Fibroblast of the aortic adventitia (primary cell): ENCODE measurements around the gene HK3. TPM values are rescaled to one million over a fixed set of nuclear protein-coding genes. Genes with fewer than 3 reads are reported as not detected.

Source experiments
- DNase-seq: peaks from one replicate; pipeline ENCODE4 v3.0.0-alpha.2; 2010; ENCODE audit warnings: low read depth
- H3K4me3 ChIP-seq: 2 replicates; pipeline ENCODE4 v1.5.1; 2011; ENCODE audit warnings: low read depth, mild to moderate bottlenecking, control low read depth, low read length, moderate library complexity
- total RNA-seq: library from RNA; depleted of rRNA; stranded (reverse); fragments of >200 nt; gene quantifications from 2 replicates; pipeline ENCODE4 v1.2.3, GENCODE V29; 2012; ENCODE audit warnings: low replicate concordance
- TF ChIP-seq, protein P1 (sequence below): IDR thresholded peaks from 2 replicates; pipeline ENCODE4 v1.5.1; 2011; ENCODE audit warnings: mild to moderate bottlenecking, low read length, control low read depth, inconsistent platforms; ENCODE audit not compliant: insufficient read depth

HK3 gene
- total RNA-seq, 1 donor: not detected

DNA sequence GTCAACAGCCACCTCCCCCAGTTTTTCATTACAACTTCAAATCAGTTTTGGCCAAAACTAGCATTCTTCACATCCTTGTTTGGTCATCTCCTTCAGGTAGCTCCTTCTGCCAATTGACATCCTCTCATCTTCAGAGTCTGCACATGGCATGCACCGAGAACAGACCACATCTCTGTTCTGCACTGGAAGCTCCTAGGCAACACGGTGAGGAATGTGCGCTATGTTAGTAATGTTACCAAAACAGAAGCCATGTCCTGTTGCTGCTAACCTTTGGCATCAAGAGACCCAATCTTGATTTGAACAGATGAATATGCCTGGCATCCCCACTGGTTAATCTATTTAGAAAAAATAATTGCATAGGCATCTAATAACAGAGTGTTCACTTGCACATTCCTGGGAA lies 5.1 kb upstream of the HK3 start:
- DNase-seq: no peak
- TF ChIP-seq, protein P1, sequence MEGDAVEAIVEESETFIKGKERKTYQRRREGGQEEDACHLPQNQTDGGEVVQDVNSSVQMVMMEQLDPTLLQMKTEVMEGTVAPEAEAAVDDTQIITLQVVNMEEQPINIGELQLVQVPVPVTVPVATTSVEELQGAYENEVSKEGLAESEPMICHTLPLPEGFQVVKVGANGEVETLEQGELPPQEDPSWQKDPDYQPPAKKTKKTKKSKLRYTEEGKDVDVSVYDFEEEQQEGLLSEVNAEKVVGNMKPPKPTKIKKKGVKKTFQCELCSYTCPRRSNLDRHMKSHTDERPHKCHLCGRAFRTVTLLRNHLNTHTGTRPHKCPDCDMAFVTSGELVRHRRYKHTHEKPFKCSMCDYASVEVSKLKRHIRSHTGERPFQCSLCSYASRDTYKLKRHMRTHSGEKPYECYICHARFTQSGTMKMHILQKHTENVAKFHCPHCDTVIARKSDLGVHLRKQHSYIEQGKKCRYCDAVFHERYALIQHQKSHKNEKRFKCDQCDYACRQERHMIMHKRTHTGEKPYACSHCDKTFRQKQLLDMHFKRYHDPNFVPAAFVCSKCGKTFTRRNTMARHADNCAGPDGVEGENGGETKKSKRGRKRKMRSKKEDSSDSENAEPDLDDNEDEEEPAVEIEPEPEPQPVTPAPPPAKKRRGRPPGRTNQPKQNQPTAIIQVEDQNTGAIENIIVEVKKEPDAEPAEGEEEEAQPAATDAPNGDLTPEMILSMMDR: no peak
- no peak overlapping the region for H3K4me3 ChIP-seq

DNA sequence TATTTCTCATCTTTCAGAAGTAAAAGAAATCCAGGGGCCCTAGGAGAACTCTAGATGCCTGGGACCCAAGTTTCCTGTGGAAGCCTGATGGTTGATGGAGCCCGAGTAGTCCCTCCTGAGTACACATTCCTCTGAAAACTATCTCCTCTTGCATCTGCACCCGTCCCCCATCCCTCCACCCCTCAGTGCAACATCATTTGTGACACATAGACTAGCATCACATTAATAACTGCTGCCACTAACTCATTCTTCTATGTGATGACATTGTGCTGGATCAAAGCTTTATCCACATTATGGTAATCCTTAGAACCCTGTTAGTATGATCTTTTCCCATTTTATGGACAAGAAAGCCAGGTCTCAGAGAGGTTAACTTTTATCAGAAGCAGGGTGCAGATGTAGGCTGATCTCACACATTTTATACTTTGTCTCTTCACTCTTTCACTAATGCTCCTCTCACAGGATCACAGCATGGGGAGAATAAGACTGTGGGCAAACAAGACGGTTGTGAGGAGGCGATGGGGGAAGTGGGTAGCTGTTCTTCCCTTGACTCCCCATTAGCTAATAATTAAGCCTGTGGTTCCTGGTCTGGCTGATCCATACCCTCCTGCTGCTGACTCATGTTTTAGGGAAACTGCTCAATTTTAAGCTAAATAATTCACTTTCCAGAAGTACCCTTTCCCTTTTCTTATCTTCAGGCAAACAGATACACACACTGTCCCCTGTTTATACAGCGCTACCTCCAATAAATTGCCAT lies 3.9 kb upstream of the HK3 start:
- no peak overlapping the region for H3K4me3 ChIP-seq
- TF ChIP-seq, protein P1: no peak
- no peak for DNase-seq

DNA sequence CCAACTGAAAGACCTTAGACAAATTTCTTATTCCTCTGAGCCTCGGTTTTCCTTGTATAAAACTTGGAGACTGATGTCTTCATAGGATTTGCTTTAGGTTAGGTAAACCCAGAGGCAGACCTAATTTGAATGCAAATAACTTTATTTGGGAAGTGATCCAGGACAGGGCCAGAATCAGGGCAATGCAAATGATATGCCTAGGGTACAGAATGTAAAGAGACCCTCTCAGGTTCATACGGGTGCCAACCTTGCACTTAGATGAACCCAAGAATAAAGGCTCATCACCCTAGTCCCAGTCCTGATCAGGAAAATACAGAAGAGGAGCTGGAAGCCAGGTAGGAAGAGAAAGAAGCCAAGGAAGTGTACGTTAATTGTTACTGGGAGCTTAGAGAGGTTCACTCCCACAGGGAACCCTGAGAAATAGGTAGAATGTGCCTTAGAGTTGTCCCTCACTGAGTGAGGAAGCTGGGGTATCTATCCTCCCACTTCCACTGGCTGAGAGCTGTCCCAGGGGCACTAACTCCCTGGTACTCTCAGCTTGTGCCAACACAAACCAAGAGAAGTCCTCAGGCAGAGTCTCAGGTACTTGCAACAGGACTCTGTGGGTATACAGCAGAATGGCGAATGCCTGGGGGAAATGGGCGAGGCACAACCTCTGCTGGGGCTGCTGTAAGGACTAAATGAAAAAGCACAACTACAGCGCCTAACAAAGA lies 3.1 kb upstream of the HK3 start:
- DNase-seq: no peak
- H3K4me3 ChIP-seq: no peak overlapping the region
- TF ChIP-seq, protein P1: no peak

DNA sequence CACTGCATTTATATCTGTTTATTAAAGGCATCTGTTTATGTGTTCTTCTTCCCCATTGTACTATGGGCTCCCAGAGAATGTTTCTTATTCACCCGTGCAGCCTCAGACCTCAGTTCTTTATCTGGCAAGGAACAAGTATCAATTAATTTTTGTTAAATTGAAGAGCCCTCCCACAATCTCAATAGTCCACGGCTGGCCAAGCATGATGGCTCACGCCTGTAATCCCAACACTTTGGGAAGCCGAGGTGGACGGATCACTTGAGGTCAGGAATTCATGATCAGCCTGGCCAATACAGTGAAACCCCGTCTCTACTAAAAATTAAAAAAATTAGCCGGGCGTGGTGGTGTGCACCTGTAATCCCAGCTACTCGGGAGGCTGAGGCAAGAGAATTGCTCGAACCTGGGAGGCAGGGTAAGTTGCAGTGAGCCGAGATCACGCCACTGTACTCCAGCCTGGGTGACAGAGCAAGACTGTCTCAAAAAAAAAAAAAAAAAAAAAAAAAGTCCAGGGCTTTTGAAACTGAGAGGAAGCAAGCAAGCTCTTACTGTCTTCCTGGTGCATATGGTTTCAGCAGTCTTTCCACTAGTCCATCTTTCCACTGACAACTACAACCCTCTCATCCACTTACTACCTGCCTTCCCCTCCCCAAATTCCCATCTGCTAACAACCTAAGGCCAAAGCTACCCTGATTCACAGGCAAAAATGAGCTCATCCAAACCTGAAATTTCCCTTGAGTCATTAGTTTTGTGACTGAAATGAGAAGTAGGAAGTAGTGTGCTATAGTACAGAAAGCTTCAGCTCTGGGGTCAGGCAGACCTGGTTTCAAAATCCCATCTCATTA lies 2.3 kb upstream of the HK3 start:
- TF ChIP-seq, protein P1: no peak
- H3K4me3 ChIP-seq: no peak overlapping the region
- DNase-seq: no peak

DNA sequence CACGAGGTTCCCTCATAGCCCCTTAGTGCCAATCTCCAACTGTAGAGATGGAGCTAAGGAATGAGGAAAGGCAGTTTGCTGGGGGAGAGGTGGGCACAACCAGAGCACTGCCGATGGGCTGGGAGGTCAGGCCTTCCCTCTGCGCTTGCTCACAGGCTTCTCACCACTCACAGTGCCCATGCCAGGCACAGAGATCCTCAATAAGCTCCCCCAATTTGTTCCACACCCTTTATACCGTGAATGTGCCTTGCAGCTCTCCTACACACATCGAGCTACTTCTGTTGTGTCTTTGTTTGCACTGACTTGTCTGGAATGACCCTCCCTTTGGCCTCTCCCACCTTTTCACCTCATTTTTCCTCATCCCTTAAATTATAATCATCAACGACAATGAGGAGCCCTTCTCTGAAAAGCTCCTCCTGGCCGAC lies 1.6 kb upstream of the HK3 start:
- no peak overlapping the region for H3K4me3 ChIP-seq
- no peak for DNase-seq
- TF ChIP-seq, protein P1: no peak

DNA sequence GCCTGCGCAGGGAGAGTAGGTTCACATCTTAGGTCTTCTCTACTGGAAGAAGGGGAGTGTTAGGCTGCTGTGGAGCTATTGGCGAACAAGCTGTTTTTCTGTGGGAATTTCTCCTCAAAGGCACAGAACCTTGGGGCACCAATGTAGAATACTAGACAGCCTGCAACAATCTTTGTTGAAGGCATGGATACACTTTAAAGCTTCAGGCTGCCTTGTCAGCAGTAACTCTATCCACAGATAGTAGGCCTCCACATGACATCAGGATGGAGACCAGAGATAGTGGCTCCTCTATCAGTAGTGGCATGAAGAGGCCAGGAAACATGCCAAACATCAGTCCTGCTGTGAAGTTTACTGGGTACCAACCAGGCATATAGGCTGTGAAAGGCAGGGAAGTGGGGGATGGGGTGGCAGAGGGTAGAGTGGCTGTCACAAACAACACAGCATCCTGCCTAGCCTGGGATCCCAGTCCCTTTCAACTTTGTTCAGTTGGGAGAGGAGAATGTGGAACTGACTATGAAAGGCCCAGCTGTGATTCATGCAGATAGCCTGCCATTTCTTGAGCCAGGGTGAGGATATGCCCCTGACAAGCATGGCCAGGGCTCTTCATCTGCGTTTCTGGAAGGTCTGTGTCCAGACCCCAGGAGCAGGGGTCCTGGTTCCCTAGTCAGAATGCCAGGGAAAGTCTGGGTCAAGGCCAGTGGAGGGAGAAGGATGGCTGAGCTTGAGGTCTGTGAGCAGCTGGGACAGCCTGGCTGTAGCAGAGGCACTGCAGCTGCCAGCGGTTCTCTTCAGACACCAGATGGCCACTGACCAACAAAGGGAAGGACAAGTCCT lies 1.0 kb upstream of the HK3 start:
- DNase-seq: no peak

More for the DNA sequence above, 1.0 kb upstream of the HK3 start:
- TF ChIP-seq, protein P1: no peak
- no peak overlapping the region for H3K4me3 ChIP-seq
